ENCODE results near the gene CHID1. TPM values are rescaled to one million over a fixed set of nuclear protein-coding genes. Genes with fewer than 3 reads are reported as not detected.

Gene CHID1
- total RNA-seq, 2 donors from 2014 or later, result 23.4 to 28.8 TPM

DNA sequence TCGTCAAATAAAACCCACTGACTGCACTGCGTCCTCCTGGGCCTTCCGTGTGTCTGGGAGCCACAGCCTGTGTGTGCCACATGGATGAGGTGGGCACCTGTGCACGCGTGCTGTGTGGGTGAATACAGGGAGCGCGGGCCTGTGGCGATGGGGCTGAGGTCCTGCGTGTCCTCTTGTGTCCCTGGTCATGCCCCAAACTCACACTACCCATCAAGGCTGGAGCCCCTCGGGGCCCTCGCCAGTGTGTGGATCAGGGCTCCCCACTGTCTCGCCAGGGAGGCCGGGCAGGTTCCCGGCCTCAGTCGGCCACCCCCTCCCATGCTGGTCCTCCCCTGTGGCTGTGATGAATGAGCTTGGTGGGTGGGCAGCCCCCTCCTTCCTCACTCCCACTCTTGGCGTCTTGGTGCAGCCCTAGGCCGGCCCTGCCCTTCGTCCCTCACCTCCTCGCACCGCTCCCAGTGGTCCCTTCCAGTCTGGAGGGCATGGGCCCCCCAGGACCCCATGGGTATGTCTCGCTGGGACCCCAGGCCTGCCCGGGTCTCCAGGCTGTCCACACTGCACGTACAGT, 78.6 kb downstream of the CHID1 start:
- H3K9me3 ChIP-seq (ENCODE audit: control insufficient read depth, low read length, poor library complexity, severe bottlenecking), result no peaks in the 10 kb centered on the region
- H3K27me3 Mint-ChIP-seq, result peaks cover 24% of the 10 kb centered on the region
- H3K27ac Mint-ChIP-seq, result no peak overlapping the region

DNA sequence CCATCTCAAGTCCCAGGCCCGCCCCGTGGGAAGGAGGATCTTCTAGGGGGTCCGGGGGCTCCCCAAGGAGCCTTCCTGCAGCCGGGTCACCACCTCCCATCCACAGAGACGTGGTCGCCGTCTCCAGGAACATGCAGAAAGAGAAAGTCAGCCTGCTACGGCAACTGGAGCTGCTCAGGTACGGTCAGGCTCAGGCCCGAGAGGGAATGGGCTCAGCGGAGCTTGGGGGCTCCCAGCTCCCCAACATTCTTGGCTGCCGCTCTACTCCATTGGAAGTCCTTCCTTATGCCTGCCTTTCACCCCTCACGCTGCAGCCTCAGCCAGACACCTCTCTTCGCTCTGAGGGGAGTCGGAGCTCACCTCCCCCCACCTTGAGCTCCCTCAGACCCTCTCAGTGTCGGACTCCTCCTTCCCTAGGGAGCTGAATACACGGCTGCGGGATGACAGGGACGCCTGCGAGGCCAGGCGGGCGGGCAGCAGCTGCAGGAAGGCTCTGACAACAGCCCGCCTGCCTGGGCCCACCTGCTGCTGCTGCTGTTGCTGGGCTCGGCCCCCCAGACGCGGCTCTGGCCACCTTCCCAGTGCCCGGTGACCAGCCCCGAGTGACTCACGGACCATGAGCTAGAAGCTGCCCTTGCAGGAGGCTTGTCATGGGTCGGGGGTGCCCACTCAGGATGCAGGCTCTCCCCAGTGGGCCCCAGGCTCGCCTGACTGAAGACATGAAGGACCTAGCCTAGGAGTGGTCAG, 79.3 kb downstream of the CHID1 start:
- H3K27ac Mint-ChIP-seq, result no peak overlapping the region
- peaks cover 26% of the 10 kb centered on the region for H3K4me1 Mint-ChIP-seq
- H3K27me3 Mint-ChIP-seq, result peaks cover 24% of the 10 kb centered on the region
- peak overlapping the region; percentile 80 for H3K4me3 Mint-ChIP-seq
- ATAC-seq (no peak), DNase-seq (no peak)
- H3K36me3 Mint-ChIP-seq (ENCODE audit: low read depth), result no peaks in the 10 kb centered on the region
- H3K9me3 ChIP-seq (ENCODE audit: control insufficient read depth, low read length, poor library complexity, severe bottlenecking), result no peaks in the 10 kb centered on the region

More for the DNA sequence above, 78.6 kb downstream of the CHID1 start:
- ATAC-seq (no peak), DNase-seq (no peak)
- Mint-ChIP-seq H3K4me3 (peak overlapping the region; percentile 80), H3K4me1 (peaks cover 22% of the 10 kb centered on the region), H3K36me3 (ENCODE audit: low read depth) (no peaks in the 10 kb centered on the region)

DNA sequence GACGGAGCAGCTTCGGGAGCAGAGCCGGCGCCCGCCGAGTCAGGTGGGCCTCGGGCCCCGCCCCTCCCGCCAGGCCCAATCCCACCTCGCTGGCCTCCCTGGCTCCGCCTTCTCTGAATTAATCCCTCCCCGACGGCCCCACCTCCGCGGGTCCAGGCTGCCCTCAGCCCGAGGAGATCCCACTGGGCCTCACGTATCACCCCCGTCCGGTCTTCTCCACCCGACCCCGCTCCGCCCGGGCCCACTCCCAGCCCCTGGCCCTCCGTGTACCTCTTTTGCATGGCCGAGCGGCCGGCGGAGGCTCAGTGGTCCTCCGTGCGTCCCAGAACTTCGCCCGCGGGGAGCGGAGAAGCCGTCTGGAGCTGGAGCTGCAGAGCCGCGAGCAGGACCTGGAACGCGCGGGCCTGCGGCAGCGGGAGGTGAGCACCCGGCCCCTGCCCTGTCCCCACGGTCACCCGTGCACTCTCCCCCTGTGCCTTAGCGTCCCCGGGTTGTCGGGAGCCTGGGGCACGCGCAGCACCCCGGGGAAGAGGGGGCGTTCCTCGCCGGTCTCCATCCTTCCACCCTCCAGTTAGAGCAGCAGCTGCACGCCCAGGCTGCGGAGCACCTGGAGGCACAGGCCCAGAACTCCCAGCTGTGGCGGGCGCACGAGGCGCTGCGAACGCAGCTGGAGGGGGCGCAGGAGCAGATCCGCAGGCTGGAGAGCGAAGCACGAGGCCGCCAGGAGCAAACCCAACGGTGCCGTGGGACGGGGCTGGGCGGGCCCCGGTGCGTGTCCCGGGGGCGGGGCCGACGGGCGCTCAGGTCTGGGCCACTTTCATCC, 80.1 kb downstream of the CHID1 start:
- H3K27ac Mint-ChIP-seq, result no peak overlapping the region
- DNase-seq (peak; percentile 37 to 60 (median 53)), ATAC-seq (peak; percentile 51)
- peak overlapping the region; percentile 80 for H3K4me3 Mint-ChIP-seq
- H3K4me1 Mint-ChIP-seq, result peaks cover 26% of the 10 kb centered on the region
- no peaks in the 10 kb centered on the region for H3K9me3 ChIP-seq (ENCODE audit: control insufficient read depth, low read length, poor library complexity, severe bottlenecking)
- H3K27me3 Mint-ChIP-seq, result peaks cover 24% of the 10 kb centered on the region
- H3K36me3 Mint-ChIP-seq (ENCODE audit: low read depth), result no peaks in the 10 kb centered on the region

GRCh38 chr11:829847-830294, 80.7 kb downstream of the CHID1 start:
- peak; percentile 8 for ATAC-seq
- no peak overlapping the region for H3K27ac Mint-ChIP-seq
- DNase-seq, result no peak
- no peaks in the 10 kb centered on the region for H3K9me3 ChIP-seq (ENCODE audit: control insufficient read depth, low read length, poor library complexity, severe bottlenecking)
- H3K4me1 Mint-ChIP-seq, result peaks cover 26% of the 10 kb centered on the region
- H3K4me3 Mint-ChIP-seq, result peak overlapping the region; percentile 80
- peaks cover 28% of the 10 kb centered on the region for H3K27me3 Mint-ChIP-seq
- peaks cover 2% of the 10 kb centered on the region for H3K36me3 Mint-ChIP-seq (ENCODE audit: low read depth)

- ATAC-seq (no peak), DNase-seq (no peak)
- H3K4me1 Mint-ChIP-seq, result peaks cover 25% of the 10 kb centered on the region
- peaks cover 28% of the 10 kb centered on the region for H3K27me3 Mint-ChIP-seq
- H3K27ac Mint-ChIP-seq, result no peak overlapping the region
- H3K4me3 Mint-ChIP-seq, result peak overlapping the region; percentile 80
- no peaks in the 10 kb centered on the region for H3K9me3 ChIP-seq (ENCODE audit: control insufficient read depth, low read length, poor library complexity, severe bottlenecking)
- H3K36me3 Mint-ChIP-seq (ENCODE audit: low read depth), result peaks cover 2% of the 10 kb centered on the region
Observed at GRCh38 chr11:829176-829846, 81.3 kb downstream of the CHID1 start.

DNA sequence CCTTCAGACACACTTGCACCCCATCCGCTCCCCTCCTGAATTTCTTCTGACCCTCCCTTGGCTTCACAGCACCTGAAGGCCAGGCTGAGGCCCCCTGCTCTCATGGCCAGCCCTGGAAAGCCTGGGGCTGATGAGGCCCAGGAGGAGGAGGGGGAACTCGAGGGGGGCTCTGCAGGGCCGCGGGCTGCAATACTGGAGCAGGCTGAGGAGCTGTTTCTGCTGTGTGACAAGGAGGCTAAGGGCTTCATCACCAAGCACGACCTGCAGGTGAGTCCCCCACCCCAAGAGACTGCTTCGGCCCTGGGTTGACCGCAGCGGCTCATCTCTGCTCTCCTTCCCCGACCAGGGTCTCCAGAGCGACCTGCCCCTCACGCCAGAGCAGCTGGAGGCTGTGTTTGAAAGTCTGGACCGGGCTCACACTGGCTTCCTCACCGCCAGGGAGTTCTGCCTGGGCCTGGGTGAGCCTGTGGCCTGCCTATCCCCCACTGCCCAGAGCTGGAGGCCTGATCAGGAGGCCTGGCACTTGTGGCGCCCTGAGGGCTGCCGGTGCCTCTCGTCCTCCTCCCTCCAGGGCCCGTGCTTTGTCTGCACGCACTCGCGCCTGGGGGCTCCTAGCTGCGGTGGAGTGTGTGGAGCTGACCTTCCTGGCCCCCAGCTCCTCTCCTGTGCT, 82.0 kb downstream of the CHID1 start:
- Mint-ChIP-seq H3K27me3 (peaks cover 28% of the 10 kb centered on the region), H3K27ac (no peak overlapping the region), H3K36me3 (ENCODE audit: low read depth) (peaks cover 2% of the 10 kb centered on the region), H3K4me1 (peaks cover 19% of the 10 kb centered on the region), H3K4me3 (peak overlapping the region; percentile 83)
- ATAC-seq (no peak), DNase-seq (no peak)
- no peaks in the 10 kb centered on the region for H3K9me3 ChIP-seq (ENCODE audit: control insufficient read depth, low read length, poor library complexity, severe bottlenecking)

DNA sequence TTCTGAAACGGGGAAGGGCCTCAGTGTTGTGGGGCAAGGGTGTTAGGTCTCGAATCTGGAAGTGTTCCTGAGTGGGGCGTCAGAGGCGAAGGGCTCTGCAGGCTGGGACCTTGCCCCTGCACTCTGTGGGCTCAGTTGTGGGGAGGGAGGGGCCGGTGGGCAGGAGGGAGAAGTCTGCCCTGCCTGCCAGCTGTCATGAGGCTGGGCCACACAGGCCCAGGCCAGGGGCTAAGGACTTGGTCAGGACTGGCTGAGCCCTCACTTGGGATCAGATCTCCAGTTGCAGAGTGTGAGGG, 82.8 kb downstream of the CHID1 start, which contains the start of gene CRACR2B:
Gene CRACR2B (plus strand): TSS at position 23 of the 296 bp plus-strand sequence. CDS start 689 bp downstream, outside the sequence.
- no peaks in the 10 kb centered on the region for H3K9me3 ChIP-seq (ENCODE audit: control insufficient read depth, low read length, poor library complexity, severe bottlenecking)
- Mint-ChIP-seq H3K4me3 (peak within 1 kb of the TSS; percentile 83), H3K27me3 (peaks cover 28% of the 10 kb centered on the region), H3K36me3 (ENCODE audit: low read depth) (peaks cover 2% of the 10 kb centered on the region), H3K4me1 (peaks cover 18% of the 10 kb centered on the region), H3K27ac (no peak within 1 kb of the TSS)
- ATAC-seq (no peak), DNase-seq (no peak)

GRCh38 chr11:827146-827896, 83.3 kb downstream of the CHID1 start:
- Mint-ChIP-seq H3K4me3 (peak overlapping the region; percentile 83), H3K27ac (no peak overlapping the region), H3K4me1 (peaks cover 18% of the 10 kb centered on the region), H3K27me3 (peaks cover 28% of the 10 kb centered on the region), H3K36me3 (ENCODE audit: low read depth) (peaks cover 2% of the 10 kb centered on the region)
- no peaks in the 10 kb centered on the region for H3K9me3 ChIP-seq (ENCODE audit: control insufficient read depth, low read length, poor library complexity, severe bottlenecking)
- ATAC-seq, result peak; percentile 10
- DNase-seq, result no peak

DNA sequence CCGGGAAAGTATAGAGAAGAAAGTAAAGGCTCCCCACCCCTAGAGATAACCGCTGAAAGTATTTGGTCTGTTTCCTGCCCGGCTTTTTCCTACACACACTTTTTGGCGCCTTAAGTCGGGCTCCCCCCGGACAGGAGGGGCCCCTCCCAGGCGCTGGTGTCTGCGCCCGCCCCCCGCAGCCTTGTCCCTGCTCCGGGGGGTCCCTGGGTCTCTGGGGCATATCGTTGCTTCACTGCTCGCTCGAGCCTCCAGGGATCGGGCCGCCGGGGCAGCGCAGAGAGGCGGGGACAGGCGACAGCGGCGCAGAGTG, 83.8 kb downstream of the CHID1 start:
- ATAC-seq, result peak; percentile 5
- Mint-ChIP-seq H3K27ac (no peak overlapping the region), H3K4me3 (peak overlapping the region; percentile 78)

DNA sequence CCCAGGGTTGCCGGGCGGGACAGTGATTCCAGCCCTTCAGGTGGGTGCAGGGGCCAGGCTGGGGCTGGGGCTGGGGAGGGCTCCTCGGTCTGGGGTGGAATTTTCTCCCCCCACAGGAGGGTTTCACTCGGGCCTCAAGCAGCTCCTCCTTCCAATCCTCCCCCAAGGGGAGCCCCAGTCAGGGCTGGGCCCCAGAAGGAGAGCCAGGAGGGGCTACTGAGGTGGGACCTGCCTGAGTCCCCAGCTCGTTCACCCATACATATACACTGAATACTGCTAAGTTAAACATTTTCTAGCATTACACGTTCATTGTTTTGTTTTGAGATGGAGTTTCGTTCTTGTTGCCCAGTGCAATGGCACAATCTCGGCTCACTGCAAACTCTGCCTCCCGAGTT, 84.4 kb downstream of the CHID1 start:
- ATAC-seq, result no peak

More for the DNA sequence above, 83.8 kb downstream of the CHID1 start:
- H3K27me3 Mint-ChIP-seq, result peaks cover 28% of the 10 kb centered on the region
- H3K36me3 Mint-ChIP-seq (ENCODE audit: low read depth), result peaks cover 2% of the 10 kb centered on the region
- H3K4me1 Mint-ChIP-seq, result peaks cover 17% of the 10 kb centered on the region
- H3K9me3 ChIP-seq (ENCODE audit: control insufficient read depth, low read length, poor library complexity, severe bottlenecking), result no peaks in the 10 kb centered on the region
- DNase-seq, result no peak

GRCh38 chr11:825366-826226, 85.0 kb downstream of the CHID1 start:
- Mint-ChIP-seq H3K36me3 (ENCODE audit: low read depth) (peaks cover 2% of the 10 kb centered on the region), H3K4me1 (peaks cover 15% of the 10 kb centered on the region), H3K27ac (peak overlapping the region; percentile 87), H3K27me3 (peaks cover 28% of the 10 kb centered on the region), H3K4me3 (peak overlapping the region; percentile 36)
- ATAC-seq, result no peak
- DNase-seq, result no peak
- no peaks in the 10 kb centered on the region for H3K9me3 ChIP-seq (ENCODE audit: control insufficient read depth, low read length, poor library complexity, severe bottlenecking)

More for the DNA sequence above, 84.4 kb downstream of the CHID1 start:
- no peak for DNase-seq
- no peaks in the 10 kb centered on the region for H3K9me3 ChIP-seq (ENCODE audit: control insufficient read depth, low read length, poor library complexity, severe bottlenecking)
- Mint-ChIP-seq H3K4me3 (peak overlapping the region; percentile 78), H3K27ac (no peak overlapping the region), H3K36me3 (ENCODE audit: low read depth) (peaks cover 2% of the 10 kb centered on the region), H3K27me3 (peaks cover 28% of the 10 kb centered on the region), H3K4me1 (peaks cover 15% of the 10 kb centered on the region)
